ENCODE measurements around the gene AGMAT.

DNA sequence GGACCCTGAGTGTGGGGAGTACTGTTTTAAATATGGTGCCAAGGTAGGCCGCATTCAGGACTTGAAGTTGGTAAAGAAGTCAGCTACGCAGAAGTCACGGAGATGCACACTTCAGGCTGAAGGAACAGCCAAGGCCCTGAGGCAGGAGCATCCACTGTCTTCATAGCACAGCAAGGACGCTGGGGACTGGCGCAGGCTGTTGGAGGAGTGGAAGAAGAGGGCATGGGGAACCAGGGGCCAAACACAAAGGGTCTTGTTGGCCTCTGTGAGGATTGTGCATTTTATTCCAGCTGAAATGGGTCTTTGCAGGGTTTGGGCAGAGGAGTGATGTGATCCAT lies 41.6 kb downstream of the AGMAT start:
- TF ChIP-seq CTCF (IDR thresholded peaks at IDR 0.05; ENCODE audit: insufficient read depth, low read length, poor library complexity, severe bottlenecking): no peak
- no peak for TF ChIP-seq EZH2phosphoT487 (conservative IDR thresholded peaks at IDR 0.05; ENCODE audit: low read length)

Measured in SU-DHL-6 (cell line).